HepG2 (cell line): ENCODE measurements around the gene DSTN. TPM values are rescaled to one million over a fixed set of nuclear protein-coding genes. Genes with fewer than 3 reads are reported as not detected.

Source experiments
- ETV6 ChIP-seq: sonication (generic); formaldehyde crosslinking; conservative IDR thresholded peaks from 2 replicates; pipeline ENCODE4 v1.4.0; 2020; ENCODE audit warnings: missing genetic modification reagents
- GABPB1 ChIP-seq: IDR thresholded peaks from 2 replicates; pipeline ENCODE4 v1.6.1; 2016; ENCODE audit warnings: mild to moderate bottlenecking, missing genetic modification reagents, moderate library complexity, missing compliant biosample characterization
- HOXA5 ChIP-seq: sonication (generic); formaldehyde crosslinking; IDR thresholded peaks from 2 replicates; pipeline ENCODE4 v1.4.0; 2020; ENCODE audit warnings: missing genetic modification reagents
- MAFF ChIP-seq: IDR thresholded peaks from 2 replicates; pipeline ENCODE4 v1.6.1; 2011; ENCODE audit warnings: low read depth, low read length, improper control_type of control experiment
- MEF2D ChIP-seq: sonication (generic); formaldehyde crosslinking; IDR thresholded peaks from 2 replicates; pipeline ENCODE4 v1.5.1; 2020; ENCODE audit warnings: mild to moderate bottlenecking, missing genetic modification reagents
- MTF1 ChIP-seq: sonication (generic); formaldehyde crosslinking; IDR thresholded peaks from 2 replicates; pipeline ENCODE4 v1.5.0; 2020; ENCODE audit warnings: missing genetic modification reagents
- POLR2A ChIP-seq, 2 experiments: IDR thresholded peaks; 2 replicates each; pipeline ENCODE4 v1.6.1; 2011; ENCODE audit warnings: low read depth in 2 of 2, low read length in 2 of 2, mild to moderate bottlenecking in 1 of 2, moderate library complexity in 1 of 2; ENCODE audit not compliant: insufficient read depth in 1 of 2
- RBM22 ChIP-seq: fragments of 200-400 bp; formaldehyde crosslinking; optimal IDR thresholded peaks from 2 replicates; pipeline ENCODE3; 2017; ENCODE audit warnings: mild to moderate bottlenecking, low read length, moderate library complexity
- RELA ChIP-seq: sonication (generic); formaldehyde crosslinking; IDR thresholded peaks from 2 replicates; pipeline ENCODE4 v1.4.0; 2020; ENCODE audit warnings: missing genetic modification reagents
- SIN3B ChIP-seq: fragments of 150-350 bp; IDR thresholded peaks from 2 replicates; pipeline ENCODE4 v1.6.1; 2014; ENCODE audit warnings: low read length
- ZNF160 ChIP-seq: sonication (generic); formaldehyde crosslinking; IDR thresholded peaks from 2 replicates; pipeline ENCODE4 v1.8.0; 2022; ENCODE audit warnings: mild to moderate bottlenecking, inconsistent platforms, missing genetic modification reagents
- ZNF382 ChIP-seq: sonication (generic); formaldehyde crosslinking; IDR thresholded peaks from 2 replicates; pipeline ENCODE4 v1.5.0; 2020; ENCODE audit warnings: missing genetic modification reagents, mild to moderate bottlenecking, borderline replicate concordance
- ZNF556 ChIP-seq: sonication (generic); formaldehyde crosslinking; IDR thresholded peaks from 2 replicates; pipeline ENCODE4 v1.4.0; 2020; ENCODE audit warnings: mild to moderate bottlenecking, missing genetic modification reagents, borderline replicate concordance
- ZNF709 ChIP-seq: sonication (generic); formaldehyde crosslinking; IDR thresholded peaks from 2 replicates; pipeline ENCODE4 v1.5.0; 2020; ENCODE audit warnings: mild to moderate bottlenecking, missing genetic modification reagents
- ZNF737 ChIP-seq: sonication (generic); formaldehyde crosslinking; IDR thresholded peaks from 2 replicates; pipeline ENCODE4 v1.5.0; 2020; ENCODE audit warnings: missing genetic modification reagents, mild to moderate bottlenecking, borderline replicate concordance
- ZNF790 ChIP-seq: sonication (generic); formaldehyde crosslinking; IDR thresholded peaks from 2 replicates; pipeline ENCODE4 v1.8.0; 2022; ENCODE audit warnings: missing genetic modification reagents, mild to moderate bottlenecking, borderline replicate concordance
- polyA plus RNA-seq, 8 experiments: library from polyadenylated mRNA; depleted of rRNA in 3 of 8; stranded (reverse) in 7 of 8; unstranded in 1 of 8; fragments of >200 nt; fragmentation: Illumina TruSeq in 4 of 8; extraction: Trizol in 4 of 8; gene quantifications; 2 replicates each; pipeline versions ENCODE4 v1.2.1 to v1.2.3, GENCODE V29; 2011 to 2016; ENCODE audit warnings: low read depth in 4 of 8, missing spikeins in 1 of 8, mixed read lengths in 1 of 8; ENCODE audit not compliant: insufficient read depth in 1 of 8
- total RNA-seq, 5 experiments: library from RNA; depleted of rRNA; stranded (reverse); fragments of >200 nt; fragmentation: Illumina TruSeq; extraction: Trizol; gene quantifications; 2 replicates each; pipeline ENCODE4 v1.2.3, GENCODE V29; 2016; ENCODE audit warnings: low read depth in 1 of 5
- TF ChIP-seq, protein P1 (sequence below), 2 experiments: IDR thresholded peaks; 2 replicates each; pipeline ENCODE4 v1.6.1; 2011 to 2012; ENCODE audit warnings: low read length in 2 of 2, borderline replicate concordance in 1 of 2, low read depth in 1 of 2, mild to moderate bottlenecking in 1 of 2, moderate library complexity in 1 of 2
- TF ChIP-seq, protein P2 (sequence below): sonication (generic); formaldehyde crosslinking; IDR thresholded peaks from 2 replicates; pipeline ENCODE4 v1.9.0; 2022; ENCODE audit warnings: missing genetic modification reagents, mild to moderate bottlenecking, borderline replicate concordance
- TF ChIP-seq, protein P3 (sequence below): conservative IDR thresholded peaks from 2 replicates; pipeline ENCODE4 v1.6.1; 2018; ENCODE audit warnings: missing genetic modification reagents
- TF ChIP-seq, protein P4 (sequence below): sonication (generic); formaldehyde crosslinking; IDR thresholded peaks from 2 replicates; pipeline ENCODE4 v1.4.0; 2020; ENCODE audit warnings: missing genetic modification reagents
- TF ChIP-seq, protein P5 (sequence below): sonication (generic); formaldehyde crosslinking; IDR thresholded peaks from 2 replicates; pipeline ENCODE4 v1.4.0; 2020; ENCODE audit warnings: missing genetic modification reagents

The DSTN gene
- total and polyA plus RNA-seq, 2 of the 13 experiments (the other 11 are each of a cell fraction or from before 2014, with no cell fraction given) = 27.6 to 106 TPM

DNA sequence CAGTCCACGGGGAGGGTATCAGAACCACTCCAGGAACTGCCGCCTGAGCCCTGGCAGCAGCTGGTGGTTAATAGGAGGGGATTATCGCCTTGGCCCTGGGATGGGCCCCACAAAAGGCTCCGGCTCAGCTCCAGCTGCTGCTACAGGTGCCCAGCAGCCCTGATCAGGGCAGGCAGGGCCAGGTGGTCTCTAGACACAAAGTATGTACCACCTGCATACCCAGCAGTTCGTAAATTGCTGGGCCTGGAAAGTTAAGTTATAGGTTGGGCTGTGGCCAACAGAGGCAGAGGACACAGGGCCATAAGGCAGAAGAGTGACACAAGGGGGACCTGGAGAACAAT, 77.1 kb downstream of the DSTN start (continued):
- TF ChIP-seq RELA (no peak), ZNF709 (CRISPR knock-in tag) (no peak), ZNF160 (no peak), MEF2D (CRISPR knock-in tag) (no peak), MTF1 (CRISPR knock-in tag) (no peak), POLR2A (IDR thresholded peaks at IDR 0.05; ENCODE audit: insufficient read depth in 1 of 2, low read depth in 2 of 2, low read length in 2 of 2) (peak in 1 of 2 experiments; percentile 16; a peak in 1 of 4 replicates), HOXA5 (CRISPR knock-in tag) (no peak), SIN3B (no peak), ETV6 (CRISPR knock-in tag) (no peak), ZNF382 (CRISPR knock-in tag) (no peak), ZNF556 (no peak), RBM22 (peak; percentile 70), MAFF (no peak), ZNF790 (CRISPR knock-in tag) (no peak), GABPB1 (CRISPR knock-in tag) (0 out of 2 replicates have a peak, but pooled peaks have one; percentile 7), ZNF737 (CRISPR knock-in tag) (no peak)
- TF ChIP-seq, protein P1, sequence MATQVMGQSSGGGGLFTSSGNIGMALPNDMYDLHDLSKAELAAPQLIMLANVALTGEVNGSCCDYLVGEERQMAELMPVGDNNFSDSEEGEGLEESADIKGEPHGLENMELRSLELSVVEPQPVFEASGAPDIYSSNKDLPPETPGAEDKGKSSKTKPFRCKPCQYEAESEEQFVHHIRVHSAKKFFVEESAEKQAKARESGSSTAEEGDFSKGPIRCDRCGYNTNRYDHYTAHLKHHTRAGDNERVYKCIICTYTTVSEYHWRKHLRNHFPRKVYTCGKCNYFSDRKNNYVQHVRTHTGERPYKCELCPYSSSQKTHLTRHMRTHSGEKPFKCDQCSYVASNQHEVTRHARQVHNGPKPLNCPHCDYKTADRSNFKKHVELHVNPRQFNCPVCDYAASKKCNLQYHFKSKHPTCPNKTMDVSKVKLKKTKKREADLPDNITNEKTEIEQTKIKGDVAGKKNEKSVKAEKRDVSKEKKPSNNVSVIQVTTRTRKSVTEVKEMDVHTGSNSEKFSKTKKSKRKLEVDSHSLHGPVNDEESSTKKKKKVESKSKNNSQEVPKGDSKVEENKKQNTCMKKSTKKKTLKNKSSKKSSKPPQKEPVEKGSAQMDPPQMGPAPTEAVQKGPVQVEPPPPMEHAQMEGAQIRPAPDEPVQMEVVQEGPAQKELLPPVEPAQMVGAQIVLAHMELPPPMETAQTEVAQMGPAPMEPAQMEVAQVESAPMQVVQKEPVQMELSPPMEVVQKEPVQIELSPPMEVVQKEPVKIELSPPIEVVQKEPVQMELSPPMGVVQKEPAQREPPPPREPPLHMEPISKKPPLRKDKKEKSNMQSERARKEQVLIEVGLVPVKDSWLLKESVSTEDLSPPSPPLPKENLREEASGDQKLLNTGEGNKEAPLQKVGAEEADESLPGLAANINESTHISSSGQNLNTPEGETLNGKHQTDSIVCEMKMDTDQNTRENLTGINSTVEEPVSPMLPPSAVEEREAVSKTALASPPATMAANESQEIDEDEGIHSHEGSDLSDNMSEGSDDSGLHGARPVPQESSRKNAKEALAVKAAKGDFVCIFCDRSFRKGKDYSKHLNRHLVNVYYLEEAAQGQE (IDR thresholded peaks at IDR 0.05; ENCODE audit: borderline replicate concordance in 1 of 2, low read depth in 1 of 2, low read length in 2 of 2) = no peak
- TF ChIP-seq, protein P2, sequence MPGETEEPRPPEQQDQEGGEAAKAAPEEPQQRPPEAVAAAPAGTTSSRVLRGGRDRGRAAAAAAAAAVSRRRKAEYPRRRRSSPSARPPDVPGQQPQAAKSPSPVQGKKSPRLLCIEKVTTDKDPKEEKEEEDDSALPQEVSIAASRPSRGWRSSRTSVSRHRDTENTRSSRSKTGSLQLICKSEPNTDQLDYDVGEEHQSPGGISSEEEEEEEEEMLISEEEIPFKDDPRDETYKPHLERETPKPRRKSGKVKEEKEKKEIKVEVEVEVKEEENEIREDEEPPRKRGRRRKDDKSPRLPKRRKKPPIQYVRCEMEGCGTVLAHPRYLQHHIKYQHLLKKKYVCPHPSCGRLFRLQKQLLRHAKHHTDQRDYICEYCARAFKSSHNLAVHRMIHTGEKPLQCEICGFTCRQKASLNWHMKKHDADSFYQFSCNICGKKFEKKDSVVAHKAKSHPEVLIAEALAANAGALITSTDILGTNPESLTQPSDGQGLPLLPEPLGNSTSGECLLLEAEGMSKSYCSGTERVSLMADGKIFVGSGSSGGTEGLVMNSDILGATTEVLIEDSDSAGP (CRISPR knock-in tag) = peak; percentile 39; the same call in 1 of the 2 replicates
- TF ChIP-seq, protein P3, sequence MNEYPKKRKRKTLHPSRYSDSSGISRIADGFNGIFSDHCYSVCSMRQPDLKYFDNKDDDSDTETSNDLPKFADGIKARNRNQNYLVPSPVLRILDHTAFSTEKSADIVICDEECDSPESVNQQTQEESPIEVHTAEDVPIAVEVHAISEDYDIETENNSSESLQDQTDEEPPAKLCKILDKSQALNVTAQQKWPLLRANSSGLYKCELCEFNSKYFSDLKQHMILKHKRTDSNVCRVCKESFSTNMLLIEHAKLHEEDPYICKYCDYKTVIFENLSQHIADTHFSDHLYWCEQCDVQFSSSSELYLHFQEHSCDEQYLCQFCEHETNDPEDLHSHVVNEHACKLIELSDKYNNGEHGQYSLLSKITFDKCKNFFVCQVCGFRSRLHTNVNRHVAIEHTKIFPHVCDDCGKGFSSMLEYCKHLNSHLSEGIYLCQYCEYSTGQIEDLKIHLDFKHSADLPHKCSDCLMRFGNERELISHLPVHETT (CRISPR knock-in tag) = no peak
- TF ChIP-seq, protein P4, sequence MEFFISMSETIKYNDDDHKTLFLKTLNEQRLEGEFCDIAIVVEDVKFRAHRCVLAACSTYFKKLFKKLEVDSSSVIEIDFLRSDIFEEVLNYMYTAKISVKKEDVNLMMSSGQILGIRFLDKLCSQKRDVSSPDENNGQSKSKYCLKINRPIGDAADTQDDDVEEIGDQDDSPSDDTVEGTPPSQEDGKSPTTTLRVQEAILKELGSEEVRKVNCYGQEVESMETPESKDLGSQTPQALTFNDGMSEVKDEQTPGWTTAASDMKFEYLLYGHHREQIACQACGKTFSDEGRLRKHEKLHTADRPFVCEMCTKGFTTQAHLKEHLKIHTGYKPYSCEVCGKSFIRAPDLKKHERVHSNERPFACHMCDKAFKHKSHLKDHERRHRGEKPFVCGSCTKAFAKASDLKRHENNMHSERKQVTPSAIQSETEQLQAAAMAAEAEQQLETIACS = no peak
- TF ChIP-seq, protein P5, sequence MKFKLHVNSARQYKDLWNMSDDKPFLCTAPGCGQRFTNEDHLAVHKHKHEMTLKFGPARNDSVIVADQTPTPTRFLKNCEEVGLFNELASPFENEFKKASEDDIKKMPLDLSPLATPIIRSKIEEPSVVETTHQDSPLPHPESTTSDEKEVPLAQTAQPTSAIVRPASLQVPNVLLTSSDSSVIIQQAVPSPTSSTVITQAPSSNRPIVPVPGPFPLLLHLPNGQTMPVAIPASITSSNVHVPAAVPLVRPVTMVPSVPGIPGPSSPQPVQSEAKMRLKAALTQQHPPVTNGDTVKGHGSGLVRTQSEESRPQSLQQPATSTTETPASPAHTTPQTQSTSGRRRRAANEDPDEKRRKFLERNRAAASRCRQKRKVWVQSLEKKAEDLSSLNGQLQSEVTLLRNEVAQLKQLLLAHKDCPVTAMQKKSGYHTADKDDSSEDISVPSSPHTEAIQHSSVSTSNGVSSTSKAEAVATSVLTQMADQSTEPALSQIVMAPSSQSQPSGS (CRISPR knock-in tag) = no peak
